ENCODE results near the gene ABLIM2. TPM values are rescaled to one million over a fixed set of nuclear protein-coding genes. Genes with fewer than 3 reads are reported as not detected.

Gene ABLIM2
- total and polyA plus RNA-seq, 2 of the 13 experiments (the other 11 are each of a cell fraction or from before 2014, with no cell fraction given): 0.20 to 0.37 TPM

DNA sequence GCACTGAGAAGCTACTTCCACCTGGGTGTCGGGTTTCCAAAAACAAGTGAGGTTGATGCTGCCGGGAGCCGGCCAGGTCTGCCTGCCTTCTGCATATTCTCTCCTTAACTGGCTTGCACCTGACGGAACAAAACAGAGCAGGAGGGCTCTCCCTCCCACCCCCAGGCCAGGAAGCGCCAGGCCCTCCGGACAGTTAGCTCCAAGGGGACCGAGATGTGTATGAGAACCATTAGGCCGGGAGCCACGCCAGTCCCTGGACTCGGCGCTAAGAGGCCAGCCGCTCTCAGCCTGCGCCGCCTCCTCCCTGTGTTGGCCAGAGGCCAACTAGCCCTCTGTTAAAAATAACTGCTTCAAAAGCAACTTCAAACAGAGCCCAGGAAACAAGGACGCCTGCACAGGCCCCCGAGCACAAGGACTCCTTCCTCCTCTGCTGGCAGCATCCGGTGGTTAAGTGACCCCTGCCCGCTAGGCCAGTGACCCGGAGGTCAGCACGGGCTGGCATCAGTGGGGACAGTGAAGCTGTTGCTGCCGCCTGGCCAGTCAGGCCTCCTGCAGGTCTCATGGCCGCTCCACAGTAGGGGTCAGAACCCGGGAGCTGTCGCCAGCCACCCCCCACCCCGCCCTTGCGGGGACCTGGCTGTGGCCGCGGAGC lies 107.9 kb downstream of the ABLIM2 start (continued):
- TF ChIP-seq, protein P1, sequence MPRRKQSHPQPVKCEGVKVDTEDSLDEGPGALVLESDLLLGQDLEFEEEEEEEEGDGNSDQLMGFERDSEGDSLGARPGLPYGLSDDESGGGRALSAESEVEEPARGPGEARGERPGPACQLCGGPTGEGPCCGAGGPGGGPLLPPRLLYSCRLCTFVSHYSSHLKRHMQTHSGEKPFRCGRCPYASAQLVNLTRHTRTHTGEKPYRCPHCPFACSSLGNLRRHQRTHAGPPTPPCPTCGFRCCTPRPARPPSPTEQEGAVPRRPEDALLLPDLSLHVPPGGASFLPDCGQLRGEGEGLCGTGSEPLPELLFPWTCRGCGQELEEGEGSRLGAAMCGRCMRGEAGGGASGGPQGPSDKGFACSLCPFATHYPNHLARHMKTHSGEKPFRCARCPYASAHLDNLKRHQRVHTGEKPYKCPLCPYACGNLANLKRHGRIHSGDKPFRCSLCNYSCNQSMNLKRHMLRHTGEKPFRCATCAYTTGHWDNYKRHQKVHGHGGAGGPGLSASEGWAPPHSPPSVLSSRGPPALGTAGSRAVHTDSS (CRISPR knock-in tag; conservative IDR thresholded peaks at IDR 0.05): no peak
- TF ChIP-seq MNT (IDR thresholded peaks at IDR 0.05) (no peak), ZNF33A (CRISPR knock-in tag; IDR thresholded peaks at IDR 0.05; ENCODE audit: borderline replicate concordance) (no peak), SRSF1 (optimal IDR thresholded peaks at IDR 0.05; ENCODE audit: low read depth, low read length) (peak; percentile 83), RAD21 (CRISPR knock-in tag; IDR thresholded peaks at IDR 0.05) (no peak), ZNF382 (CRISPR knock-in tag; IDR thresholded peaks at IDR 0.05; ENCODE audit: borderline replicate concordance) (no peak), MTA3 (CRISPR knock-in tag; IDR thresholded peaks at IDR 0.05) (no peak), ZNF567 (CRISPR knock-in tag; IDR thresholded peaks at IDR 0.05; ENCODE audit: borderline replicate concordance) (no peak), ZNF549 (CRISPR knock-in tag; IDR thresholded peaks at IDR 0.05) (no peak), HMG20B (CRISPR knock-in tag; conservative IDR thresholded peaks at IDR 0.05) (peak; percentile 80), FLYWCH1 (CRISPR knock-in tag; IDR thresholded peaks at IDR 0.05) (0 out of 2 replicates have a peak, but pooled peaks have one; percentile 55), ZNF142 (CRISPR knock-in tag; IDR thresholded peaks at IDR 0.05) (no peak), REL (CRISPR knock-in tag; conservative IDR thresholded peaks at IDR 0.05) (no peak), TAF1 (CRISPR knock-in tag; IDR thresholded peaks at IDR 0.05) (no peak), CCDC6 (CRISPR knock-in tag; IDR thresholded peaks at IDR 0.05) (peak; percentile 91), ZNF713 (CRISPR knock-in tag; IDR thresholded peaks at IDR 0.05) (no peak), ZNF670 (CRISPR knock-in tag; IDR thresholded peaks at IDR 0.05; ENCODE audit: borderline replicate concordance) (no peak)
- TF ChIP-seq, protein P2, sequence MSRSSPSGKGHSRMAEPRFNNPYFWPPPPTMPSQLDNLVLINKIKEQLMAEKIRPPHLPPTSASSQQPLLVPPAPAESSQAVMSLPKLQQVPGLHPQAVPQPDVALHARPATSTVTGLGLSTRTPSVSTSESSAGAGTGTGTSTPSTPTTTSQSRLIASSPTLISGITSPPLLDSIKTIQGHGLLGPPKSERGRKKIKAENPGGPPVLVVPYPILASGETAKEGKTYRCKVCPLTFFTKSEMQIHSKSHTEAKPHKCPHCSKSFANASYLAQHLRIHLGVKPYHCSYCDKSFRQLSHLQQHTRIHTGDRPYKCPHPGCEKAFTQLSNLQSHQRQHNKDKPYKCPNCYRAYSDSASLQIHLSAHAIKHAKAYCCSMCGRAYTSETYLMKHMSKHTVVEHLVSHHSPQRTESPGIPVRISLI (CRISPR knock-in tag; IDR thresholded peaks at IDR 0.05; ENCODE audit: borderline replicate concordance): peak; percentile 50; the same call in 1 of the 2 replicates
- TF ChIP-seq, protein P3, sequence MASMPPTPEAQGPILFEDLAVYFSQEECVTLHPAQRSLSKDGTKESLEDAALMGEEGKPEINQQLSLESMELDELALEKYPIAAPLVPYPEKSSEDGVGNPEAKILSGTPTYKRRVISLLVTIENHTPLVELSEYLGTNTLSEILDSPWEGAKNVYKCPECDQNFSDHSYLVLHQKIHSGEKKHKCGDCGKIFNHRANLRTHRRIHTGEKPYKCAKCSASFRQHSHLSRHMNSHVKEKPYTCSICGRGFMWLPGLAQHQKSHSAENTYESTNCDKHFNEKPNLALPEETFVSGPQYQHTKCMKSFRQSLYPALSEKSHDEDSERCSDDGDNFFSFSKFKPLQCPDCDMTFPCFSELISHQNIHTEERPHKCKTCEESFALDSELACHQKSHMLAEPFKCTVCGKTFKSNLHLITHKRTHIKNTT (CRISPR knock-in tag; IDR thresholded peaks at IDR 0.05): no peak

Data from HepG2 (cell line).